VCaP (cell line): ENCODE data around the gene TCHHL1.
"Not testable (repeated sequence)": the region's sequence is repeated elsewhere in the genome, so short reads cannot be mapped to it uniquely, and the experiment has no call there.

Source experiments
- H3K27ac ChIP-seq: fragments of 450-650 bp; 2 replicates; pipeline ENCODE4 v1.5.1; 2017
- TF ChIP-seq, protein P1 (sequence below): fragments of 450-650 bp; conservative IDR thresholded peaks from 2 replicates; pipeline ENCODE4 v1.5.1; 2017; ENCODE audit warnings: mild to moderate bottlenecking, moderate library complexity

The TCHHL1 gene

DNA sequence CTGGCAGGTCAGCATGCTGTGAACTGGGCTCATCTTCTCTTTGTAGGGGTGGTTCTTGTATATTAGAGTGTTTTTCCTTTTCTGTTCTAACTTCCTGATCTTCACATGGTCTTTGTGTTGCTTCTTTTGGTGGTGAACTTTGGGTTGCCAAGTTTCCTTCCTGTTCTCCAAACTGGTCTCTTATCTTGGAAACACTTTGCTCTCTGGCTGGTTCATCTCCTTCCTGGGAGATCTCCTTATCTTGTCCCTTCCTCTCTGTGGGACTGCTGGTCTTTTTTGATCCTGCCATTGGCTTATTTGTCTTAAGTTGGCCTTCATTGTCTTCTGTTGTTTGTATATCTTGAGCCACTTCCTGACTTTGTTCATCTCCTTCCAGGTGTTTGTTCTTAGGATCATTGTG, 2.1 kb downstream of the TCHHL1 start:
- no peak overlapping the region for H3K27ac ChIP-seq
- TF ChIP-seq, protein P1, sequence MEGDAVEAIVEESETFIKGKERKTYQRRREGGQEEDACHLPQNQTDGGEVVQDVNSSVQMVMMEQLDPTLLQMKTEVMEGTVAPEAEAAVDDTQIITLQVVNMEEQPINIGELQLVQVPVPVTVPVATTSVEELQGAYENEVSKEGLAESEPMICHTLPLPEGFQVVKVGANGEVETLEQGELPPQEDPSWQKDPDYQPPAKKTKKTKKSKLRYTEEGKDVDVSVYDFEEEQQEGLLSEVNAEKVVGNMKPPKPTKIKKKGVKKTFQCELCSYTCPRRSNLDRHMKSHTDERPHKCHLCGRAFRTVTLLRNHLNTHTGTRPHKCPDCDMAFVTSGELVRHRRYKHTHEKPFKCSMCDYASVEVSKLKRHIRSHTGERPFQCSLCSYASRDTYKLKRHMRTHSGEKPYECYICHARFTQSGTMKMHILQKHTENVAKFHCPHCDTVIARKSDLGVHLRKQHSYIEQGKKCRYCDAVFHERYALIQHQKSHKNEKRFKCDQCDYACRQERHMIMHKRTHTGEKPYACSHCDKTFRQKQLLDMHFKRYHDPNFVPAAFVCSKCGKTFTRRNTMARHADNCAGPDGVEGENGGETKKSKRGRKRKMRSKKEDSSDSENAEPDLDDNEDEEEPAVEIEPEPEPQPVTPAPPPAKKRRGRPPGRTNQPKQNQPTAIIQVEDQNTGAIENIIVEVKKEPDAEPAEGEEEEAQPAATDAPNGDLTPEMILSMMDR = no peak

GRCh38 chr1:152084853-152085252, 4.0 kb downstream of the TCHHL1 start:
- TF ChIP-seq, protein P1 = no peak
- H3K27ac ChIP-seq = no peak overlapping the region

DNA sequence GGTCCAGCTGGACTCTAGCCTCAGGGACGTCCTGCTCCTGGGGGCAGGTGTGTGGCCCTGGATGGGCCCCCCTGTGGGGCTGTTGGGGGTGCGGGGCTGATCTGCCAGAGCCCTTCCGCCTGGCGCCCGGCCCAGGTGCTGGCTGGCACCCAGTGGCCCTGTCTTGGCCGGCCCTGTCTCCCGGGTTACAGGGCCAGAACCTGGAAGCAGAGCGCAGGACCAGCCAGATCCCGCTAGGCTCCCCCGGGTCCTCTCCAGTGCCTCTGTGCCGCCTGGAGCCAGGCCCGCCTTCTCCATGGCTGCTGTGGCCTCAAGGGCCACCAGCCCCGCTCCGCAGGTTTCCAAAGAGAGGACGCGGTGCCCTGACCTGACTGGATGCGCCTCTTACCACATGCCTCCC, 7.8 kb downstream of the TCHHL1 start:
- H3K27ac ChIP-seq = not testable (repeated sequence)

DNA sequence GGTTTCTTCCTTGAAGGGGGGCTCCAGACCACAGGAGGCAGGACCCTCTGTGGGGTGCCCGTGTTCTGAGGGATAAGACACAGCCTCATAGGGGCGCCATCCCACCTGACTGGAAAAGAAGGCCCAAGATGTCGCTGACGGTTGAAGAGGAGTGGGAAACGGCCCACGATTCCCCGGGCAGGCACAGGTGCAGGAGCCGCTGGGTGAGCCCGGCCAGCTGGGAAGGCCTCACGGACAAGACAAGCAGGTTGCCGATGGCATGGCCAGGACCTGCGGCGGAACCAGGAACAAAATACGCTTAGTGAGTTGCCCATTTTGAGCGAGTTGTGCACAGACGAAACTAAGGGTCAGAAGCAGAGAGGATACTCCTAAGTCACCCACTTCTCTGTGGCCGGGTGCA, 8.4 kb downstream of the TCHHL1 start:
- H3K27ac ChIP-seq = not testable (repeated sequence)

DNA sequence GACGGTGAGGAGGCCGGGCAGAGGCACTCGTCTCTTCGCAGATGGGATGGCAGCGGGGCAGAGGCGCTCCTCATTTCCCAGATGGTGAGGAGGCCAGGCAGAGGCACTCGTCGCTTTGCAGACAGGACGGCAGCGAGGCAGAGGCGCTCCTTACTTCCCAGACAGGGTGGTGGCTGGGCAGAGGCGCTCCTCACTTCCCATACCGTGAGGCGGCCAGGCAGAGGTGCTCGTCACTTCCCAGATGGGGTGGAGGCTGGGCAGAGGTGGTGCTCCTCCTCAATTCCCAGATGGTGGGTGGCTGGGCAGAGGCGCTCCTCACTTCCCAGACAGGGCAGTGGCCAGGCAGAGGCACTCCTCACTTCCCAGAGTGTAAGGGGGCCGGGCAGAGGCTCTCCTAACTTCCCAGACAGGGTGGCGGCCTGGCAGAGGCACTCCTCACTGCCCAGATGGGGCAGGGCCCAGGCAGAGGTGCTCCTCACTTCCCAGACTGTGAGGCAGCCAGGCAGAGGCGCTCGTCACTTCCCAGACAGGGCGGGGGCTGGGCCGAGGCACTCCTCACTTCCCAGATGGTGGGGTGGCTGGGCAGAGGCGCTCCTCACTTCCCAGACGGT, 9.9 kb downstream of the TCHHL1 start:
- no peak overlapping the region for H3K27ac ChIP-seq
- TF ChIP-seq, protein P1 = no peak

GRCh38 chr1:152072311-152072710, 16.6 kb downstream of the TCHHL1 start:
- no peak overlapping the region for H3K27ac ChIP-seq
- TF ChIP-seq, protein P1 = no peak

DNA sequence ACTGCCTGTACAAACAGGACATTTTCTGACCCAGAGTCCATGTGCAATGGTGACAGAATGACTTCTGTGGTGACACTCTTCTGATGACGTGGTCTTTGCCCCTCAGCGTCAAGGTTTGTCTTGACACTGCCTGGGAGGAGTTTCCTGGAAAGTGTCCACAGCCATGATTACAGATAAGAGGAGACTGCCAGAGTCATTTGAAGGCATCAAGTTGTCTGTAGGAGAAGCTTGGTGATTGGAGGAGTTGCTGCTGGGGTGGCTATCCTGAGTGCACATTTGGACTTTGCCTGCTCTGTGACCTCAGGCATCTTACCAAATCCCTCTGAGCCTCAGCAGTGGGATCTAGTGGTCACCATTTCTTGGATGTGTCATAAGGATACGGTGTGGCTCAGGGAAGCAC, 17.7 kb downstream of the TCHHL1 start:
- H3K27ac ChIP-seq = no peak overlapping the region
- TF ChIP-seq, protein P1 = no peak

DNA sequence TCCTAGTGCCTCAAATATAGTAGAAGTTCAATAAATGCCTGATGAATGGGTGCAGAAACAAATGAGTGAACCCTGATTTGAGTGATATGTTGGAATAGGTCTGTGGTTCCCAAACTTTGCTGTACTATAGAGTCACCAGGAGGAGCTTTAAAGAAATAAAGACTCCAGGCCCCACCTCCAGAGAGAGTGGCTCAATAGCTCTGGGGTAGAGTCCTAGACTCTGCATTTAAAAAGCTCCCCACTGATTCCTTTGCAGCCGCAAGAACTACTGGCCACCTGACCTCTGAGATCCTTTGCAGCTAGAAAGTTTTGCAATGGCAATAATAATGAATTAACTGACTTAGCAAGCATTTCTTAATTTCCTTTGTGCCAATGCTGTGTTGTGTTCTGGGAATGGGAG, 20.9 kb downstream of the TCHHL1 start:
- H3K27ac ChIP-seq = no peak overlapping the region
- TF ChIP-seq, protein P1 = no peak

GRCh38 chr1:152067150-152067549, 21.7 kb downstream of the TCHHL1 start:
- TF ChIP-seq, protein P1 = no peak
- no peak overlapping the region for H3K27ac ChIP-seq
